K562 (cell line): ENCODE data around the gene FN1.

Source experiments
- ARNT ChIP-seq, 2 experiments: fragments of 450-650 bp; IDR thresholded peaks; 2 replicates each; pipeline ENCODE4 v1.6.1; 2016; ENCODE audit warnings: mild to moderate bottlenecking in 1 of 2
- CTCF ChIP-seq, 3 experiments: IDR thresholded peaks in 2 of 3; conservative IDR thresholded peaks in 1 of 3; 2 replicates each; pipeline ENCODE4 v1.5.1; 2011 to 2012; ENCODE audit warnings: low read length in 3 of 3, mild to moderate bottlenecking in 3 of 3, control low read depth in 2 of 3, improper control_type of control experiment in 1 of 3, inconsistent platforms in 1 of 3, low read depth in 1 of 3, mixed read lengths in 1 of 3, moderate library complexity in 1 of 3; ENCODE audit not compliant: insufficient read depth in 2 of 3
- POLR2A ChIP-seq: fragments of 450-650 bp; conservative IDR thresholded peaks from 2 replicates; pipeline ENCODE4 v1.6.1; 2016
- REST ChIP-seq, 2 experiments: fragments of 450-650 bp; formaldehyde crosslinking in 1 of 2; IDR thresholded peaks; 2 replicates each; pipeline versions ENCODE4 v1.4.0 to v1.6.1; 2014 to 2020; ENCODE audit warnings: mild to moderate bottlenecking in 2 of 2, borderline replicate concordance in 1 of 2, low read depth in 1 of 2
- SP1 ChIP-seq: sonication (generic); formaldehyde crosslinking; IDR thresholded peaks from 2 replicates; pipeline ENCODE4 v1.8.1; 2022; ENCODE audit warnings: mild to moderate bottlenecking, missing genetic modification reagents
- ZNF436 ChIP-seq: fragments of 250-450, 450-650 bp; sonication (Bioruptor Pico); formaldehyde crosslinking; IDR thresholded peaks from 2 replicates; pipeline ENCODE4 v1.7.0; 2020; ENCODE audit warnings: mild to moderate bottlenecking

- no peak for TF ChIP-seq ARNT (IDR thresholded peaks at IDR 0.05)
- TF ChIP-seq CTCF (IDR thresholded peaks at IDR 0.05 in 2 of 3, conservative IDR thresholded peaks at IDR 0.05 in 1 of 3; ENCODE audit: insufficient read depth in 2 of 3, low read depth in 1 of 3, low read length in 3 of 3) = no peak
- no peak for TF ChIP-seq ZNF436 (CRISPR knock-in tag)
- no peak for TF ChIP-seq SP1
- TF ChIP-seq REST (IDR thresholded peaks at IDR 0.05; ENCODE audit: borderline replicate concordance) = no peak
- no peak for TF ChIP-seq REST (CRISPR knock-in tag; IDR thresholded peaks at IDR 0.05; ENCODE audit: low read depth)
- no peak for TF ChIP-seq POLR2A
Measured at GRCh38 chr2:215460682-215461382, 25.0 kb upstream of the FN1 start.
